ENCODE results near the gene CTAG2. TPM values are rescaled to one million over a fixed set of nuclear protein-coding genes. Genes with fewer than 3 reads are reported as not detected.
A peak's percentile ranks its signal among the peaks of the same experiment; 100 is the strongest.
"Not testable (repeated sequence)": the region's sequence is repeated elsewhere in the genome, so short reads cannot be mapped to it uniquely, and the experiment has no call there.

The CTAG2 gene
- total RNA-seq (under 1 TPM in 1 of 7 donors, not detected in 6; 0.46 TPM), polyA plus RNA-seq (1 to 10 TPM in 1 of 3 donors, under 1 TPM in 1, not detected in 1; 0.10 to 7.9 TPM)
- long read RNA-seq, donor 1: 0 reads
- long read RNA-seq, donor 2: 0 reads

- H3K4me3 ChIP-seq; H3K9me3 ChIP-seq; intact Hi-C loops (cut with DNase I; ENCODE audit: low total_unique reads); H3K4me1 ChIP-seq; H3K27me3 ChIP-seq (replicated peaks in 1 of 7); H3K27ac ChIP-seq; H3K36me3 ChIP-seq; DNase-seq: not testable (repeated sequence)
- WGBS, 5 donors: 100% methylated on average over 1 of the region's 27 CpGs; no CpG with 5 or more reads in 4 of the 5 donors
These were observed at the start of gene CTAG2 for GRCh38 chrX:154653413-154653812. Gene CTAG2, minus strand, starts transcription at chrX:154653579. Its CDS starts 64 bp downstream, at chrX:154653515.

- no peaks in the 10 kb centered on the region for H3K27me3 ChIP-seq (replicated peaks in 1 of 7)
These were observed 45.4 kb upstream of the CTAG2 start for GRCh38 chrX:154698630-154699248.

GRCh38 chrX:154696676-154697045, 43.3 kb upstream of the CTAG2 start:
- DNase-seq: no peak
- peaks cover 0 to 89% (median 8%) of the 10 kb centered on the region in 6 donors for H3K36me3 ChIP-seq
- peaks cover 0 to 7% (median 0%) of the 10 kb centered on the region in 6 donors for H3K4me1 ChIP-seq
- H3K27ac ChIP-seq: no peak overlapping the region
- TF ChIP-seq POLR2AphosphoS5 (IDR thresholded peaks at IDR 0.05): no peak
- TF ChIP-seq CTCF (IDR thresholded peaks at IDR 0.05 in 8 of 11, conservative IDR thresholded peaks at IDR 0.05 in 3 of 11): no peak
- no peak for TF ChIP-seq POLR2A (IDR thresholded peaks at IDR 0.05)
- intact Hi-C loops (cut with DNase I; ENCODE audit: low total_unique reads): no loop called here
- H3K4me3 ChIP-seq: no peak overlapping the region
- no peaks in the 10 kb centered on the region for H3K27me3 ChIP-seq (replicated peaks in 1 of 7)
- 70 to 100% (median 88%) methylated on average over 1 of the region's 1 CpG for WGBS, 5 donors
- H3K9me3 ChIP-seq: no peaks in the 10 kb centered on the region

More at GRCh38 chrX:154698630-154699248, 45.4 kb upstream of the CTAG2 start:
- Histone ChIP-seq H3K36me3 (peaks cover 0 to 72% (median 8%) of the 10 kb centered on the region in 6 donors), H3K4me1 (peaks cover 0 to 7% (median 0%) of the 10 kb centered on the region in 6 donors), H3K9me3 (no peaks in the 10 kb centered on the region), H3K27ac (peak overlapping the region in 2 of 8 donors; percentile 13 to 23), H3K4me3 (no peak overlapping the region)
- 57 to 86% (median 72%) methylated on average over 5 to 6 of the region's 6 CpGs for WGBS, 5 donors
- TF ChIP-seq CTCF (IDR thresholded peaks at IDR 0.05 in 8 of 11, conservative IDR thresholded peaks at IDR 0.05 in 3 of 11) (no peak), POLR2A (IDR thresholded peaks at IDR 0.05) (no peak), POLR2AphosphoS5 (IDR thresholded peaks at IDR 0.05) (peak in 2 of 3 donors; percentile 14 to 22)
- no peak for DNase-seq
- intact Hi-C loops (cut with DNase I; ENCODE audit: low total_unique reads): no loop called here

- 65 to 90% (median 80%) methylated on average over 8 of the region's 8 CpGs for WGBS, 5 donors
- Histone ChIP-seq H3K9me3 (no peaks in the 10 kb centered on the region), H3K27me3 (replicated peaks in 1 of 7) (no peaks in the 10 kb centered on the region), H3K4me3 (no peak overlapping the region), H3K27ac (no peak overlapping the region), H3K36me3 (peaks cover 0 to 90% (median 8%) of the 10 kb centered on the region in 6 donors), H3K4me1 (peaks cover 0 to 7% (median 0%) of the 10 kb centered on the region in 6 donors)
- DNase-seq: no peak
- intact Hi-C loops (cut with DNase I; ENCODE audit: low total_unique reads): no loop called here
- TF ChIP-seq CTCF (IDR thresholded peaks at IDR 0.05 in 8 of 11, conservative IDR thresholded peaks at IDR 0.05 in 3 of 11): no peak
- no peak for TF ChIP-seq POLR2AphosphoS5 (IDR thresholded peaks at IDR 0.05)
- no peak for TF ChIP-seq POLR2A (IDR thresholded peaks at IDR 0.05)
These were observed 42.7 kb upstream of the CTAG2 start for GRCh38 chrX:154695911-154696675.

Measured in spleen (tissue), 13 donors.